Nephron (organoid): ENCODE results near the gene SV2A.
"Not testable (repeated sequence)": the region's sequence is repeated elsewhere in the genome, so short reads cannot be mapped to it uniquely, and the experiment has no call there.

Source experiments
- H3K27ac Mint-ChIP-seq, 3 experiments: 2 replicates each; pipeline ENCODE4 v1.8.0; 2020; ENCODE audit warnings: mixed read lengths in 3 of 3, mild to moderate bottlenecking in 2 of 3, moderate library complexity in 1 of 3
- H3K27me3 Mint-ChIP-seq: 2 replicates; pipeline ENCODE4 v1.8.0; 2021; ENCODE audit warnings: low read depth, mild to moderate bottlenecking, moderate library complexity, mixed read lengths
- H3K36me3 Mint-ChIP-seq: 2 replicates; pipeline ENCODE4 v1.8.0; 2020; ENCODE audit warnings: low read depth, mixed read lengths
- H3K4me1 Mint-ChIP-seq: 2 replicates; pipeline ENCODE4 v1.8.0; 2020; ENCODE audit warnings: mixed read lengths
- H3K4me3 Mint-ChIP-seq, 3 experiments: 2 replicates each; pipeline ENCODE4 v1.8.0; 2020; ENCODE audit warnings: mild to moderate bottlenecking in 3 of 3, mixed read lengths in 3 of 3, moderate library complexity in 2 of 3
- H3K9me3 Mint-ChIP-seq: 2 replicates; pipeline ENCODE4 v1.8.0; 2020; ENCODE audit warnings: mixed read lengths
- TF ChIP-seq, protein P1 (sequence below), 3 experiments: fragments of 200-600 bp; sonication (generic); IDR thresholded peaks; one replicate each; pipeline ENCODE4 v1.5.0; 2021; ENCODE audit warnings: antibody characterized with exemption in 3 of 3; ENCODE audit not compliant: unreplicated experiment in 3 of 3

The SV2A gene

DNA sequence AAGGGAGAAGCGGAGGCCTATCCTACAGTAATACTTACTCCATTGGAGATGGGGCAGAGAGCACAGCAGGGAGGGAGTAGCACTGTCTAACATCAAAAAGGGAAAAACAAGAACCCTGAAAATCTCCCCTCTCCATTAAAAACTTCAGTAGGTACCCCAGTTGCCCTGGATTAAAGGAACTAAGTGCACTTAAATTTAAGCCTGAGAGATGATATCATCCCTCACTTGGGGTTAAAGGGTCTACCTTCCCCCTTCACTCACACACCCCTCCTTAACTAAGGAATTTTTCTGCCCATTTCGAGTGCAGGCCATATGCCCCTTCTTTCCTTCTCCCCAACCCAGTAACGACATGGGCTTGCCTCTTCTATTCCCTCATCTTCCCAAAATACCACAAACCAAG, 22.8 kb upstream of the SV2A start:
- H3K4me3 Mint-ChIP-seq = no peak overlapping the region
- no peaks in the 10 kb centered on the region for H3K9me3 Mint-ChIP-seq
- peaks cover 52% of the 10 kb centered on the region for H3K4me1 Mint-ChIP-seq
- no peaks in the 10 kb centered on the region for H3K27me3 Mint-ChIP-seq
- H3K27ac Mint-ChIP-seq = peak overlapping the region; percentile 16 to 95 (median 63)
- TF ChIP-seq, protein P1, sequence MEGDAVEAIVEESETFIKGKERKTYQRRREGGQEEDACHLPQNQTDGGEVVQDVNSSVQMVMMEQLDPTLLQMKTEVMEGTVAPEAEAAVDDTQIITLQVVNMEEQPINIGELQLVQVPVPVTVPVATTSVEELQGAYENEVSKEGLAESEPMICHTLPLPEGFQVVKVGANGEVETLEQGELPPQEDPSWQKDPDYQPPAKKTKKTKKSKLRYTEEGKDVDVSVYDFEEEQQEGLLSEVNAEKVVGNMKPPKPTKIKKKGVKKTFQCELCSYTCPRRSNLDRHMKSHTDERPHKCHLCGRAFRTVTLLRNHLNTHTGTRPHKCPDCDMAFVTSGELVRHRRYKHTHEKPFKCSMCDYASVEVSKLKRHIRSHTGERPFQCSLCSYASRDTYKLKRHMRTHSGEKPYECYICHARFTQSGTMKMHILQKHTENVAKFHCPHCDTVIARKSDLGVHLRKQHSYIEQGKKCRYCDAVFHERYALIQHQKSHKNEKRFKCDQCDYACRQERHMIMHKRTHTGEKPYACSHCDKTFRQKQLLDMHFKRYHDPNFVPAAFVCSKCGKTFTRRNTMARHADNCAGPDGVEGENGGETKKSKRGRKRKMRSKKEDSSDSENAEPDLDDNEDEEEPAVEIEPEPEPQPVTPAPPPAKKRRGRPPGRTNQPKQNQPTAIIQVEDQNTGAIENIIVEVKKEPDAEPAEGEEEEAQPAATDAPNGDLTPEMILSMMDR (IDR thresholded peaks at IDR 0.05; ENCODE audit: unreplicated experiment in 3 of 3) = no peak
- H3K36me3 Mint-ChIP-seq = peaks cover 13% of the 10 kb centered on the region

DNA sequence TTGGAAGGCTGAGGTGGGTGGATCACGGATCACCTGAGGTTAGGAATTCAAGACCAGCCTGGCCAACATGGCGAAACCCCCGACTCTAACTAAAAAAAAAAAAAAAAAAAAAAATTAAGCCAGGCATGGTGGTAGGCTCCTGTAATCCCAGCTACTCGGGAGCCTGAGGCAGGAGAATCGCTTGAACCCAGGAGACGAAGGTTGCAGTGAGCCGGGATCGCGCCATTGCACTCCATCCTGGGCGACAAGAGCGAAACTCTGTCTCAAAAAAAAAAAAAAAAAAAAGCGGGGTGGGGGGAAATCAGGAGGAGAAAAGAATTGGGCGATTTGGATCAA, 21.0 kb upstream of the SV2A start:
- Mint-ChIP-seq H3K4me3 (peak overlapping the region; percentile 59 to 80 (median 66)), H3K4me1 (peaks cover 57% of the 10 kb centered on the region), H3K27ac (peak overlapping the region; percentile 90 to 97 (median 95))
- not testable (repeated sequence) for H3K36me3 Mint-ChIP-seq, H3K27me3 Mint-ChIP-seq, H3K9me3 Mint-ChIP-seq

DNA sequence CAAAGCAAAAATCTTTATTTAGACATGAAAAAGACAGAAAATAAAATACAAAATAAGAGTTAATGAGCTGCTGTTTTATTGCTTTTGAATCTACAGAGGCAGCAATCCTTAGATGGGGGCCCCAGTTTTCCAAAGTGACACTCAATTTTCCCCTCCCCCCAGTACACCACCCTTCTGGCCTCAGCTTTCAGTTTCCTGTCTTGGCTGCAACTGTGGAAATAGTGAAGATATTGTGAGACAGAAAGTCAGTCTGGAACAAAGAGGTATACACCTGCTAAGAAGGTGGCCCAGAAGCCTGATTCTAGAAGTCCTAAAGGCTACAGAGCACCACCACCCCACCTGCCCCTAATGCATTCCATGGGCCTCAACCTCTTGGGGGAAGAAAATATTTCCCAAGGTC, 20.1 kb upstream of the SV2A start:
- TF ChIP-seq, protein P1 (IDR thresholded peaks at IDR 0.05; ENCODE audit: unreplicated experiment in 3 of 3) = no peak
- H3K27ac Mint-ChIP-seq = peak overlapping the region; percentile 84 to 92 (median 89)
- no peaks in the 10 kb centered on the region for H3K9me3 Mint-ChIP-seq
- peaks cover 57% of the 10 kb centered on the region for H3K4me1 Mint-ChIP-seq
- H3K27me3 Mint-ChIP-seq = no peaks in the 10 kb centered on the region
- peaks cover 4% of the 10 kb centered on the region for H3K36me3 Mint-ChIP-seq
- peak overlapping the region; percentile 90 to 94 (median 93) for H3K4me3 Mint-ChIP-seq

DNA sequence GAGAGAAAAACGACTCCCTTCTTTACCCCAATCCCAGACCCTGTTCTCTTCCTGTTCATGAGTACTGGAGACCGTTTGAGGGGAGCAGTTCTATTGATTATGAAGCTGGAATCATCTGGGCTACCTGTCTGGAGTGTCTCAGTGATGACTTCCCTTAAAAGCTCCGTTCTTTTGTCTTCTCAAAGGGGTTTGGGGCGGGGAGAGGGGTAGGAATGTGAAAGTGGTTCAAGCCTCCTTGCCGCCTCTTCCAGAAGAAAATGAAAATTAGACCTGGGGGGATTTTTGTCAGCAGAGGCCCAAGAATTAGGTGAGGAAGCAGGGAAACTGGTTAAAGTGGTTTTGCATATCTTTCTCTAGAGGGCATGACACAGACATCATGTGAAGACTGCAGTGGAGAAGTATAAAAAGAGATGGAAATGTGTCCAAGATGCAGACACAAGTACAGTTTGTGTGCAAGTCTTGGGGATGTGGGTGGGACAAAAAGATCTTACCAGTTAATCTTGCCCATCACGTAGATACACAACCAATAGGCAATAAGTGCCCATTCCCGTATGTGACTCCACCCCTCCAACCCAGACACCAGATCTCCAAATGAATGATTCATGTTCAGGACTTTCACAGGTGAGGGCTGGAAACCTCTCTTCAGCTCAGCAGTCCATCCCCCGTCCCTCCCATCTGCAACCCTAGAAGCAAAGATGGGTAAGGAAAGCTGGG, 19.5 kb upstream of the SV2A start:
- Mint-ChIP-seq H3K4me1 (peaks cover 56% of the 10 kb centered on the region), H3K4me3 (peak overlapping the region; percentile 90 to 94 (median 93)), H3K27ac (peak overlapping the region; percentile 84 to 92 (median 89)), H3K27me3 (no peaks in the 10 kb centered on the region), H3K36me3 (peaks cover 8% of the 10 kb centered on the region), H3K9me3 (no peaks in the 10 kb centered on the region)
- TF ChIP-seq, protein P1 (IDR thresholded peaks at IDR 0.05; ENCODE audit: unreplicated experiment in 3 of 3) = no peak

- Mint-ChIP-seq H3K4me1 (peaks cover 59% of the 10 kb centered on the region), H3K36me3 (peaks cover 15% of the 10 kb centered on the region), H3K9me3 (no peaks in the 10 kb centered on the region), H3K4me3 (peak within 1 kb of the TSS; percentile 90 to 94 (median 93)), H3K27ac (peak within 1 kb of the TSS; percentile 84 to 92 (median 89)), H3K27me3 (no peaks in the 10 kb centered on the region)
- TF ChIP-seq, protein P1 (IDR thresholded peaks at IDR 0.05; ENCODE audit: unreplicated experiment in 3 of 3) = no peak
These were observed 18.7 kb upstream of the SV2A start, which contains the start of gene MTMR11 for GRCh38 chr1:149936170-149936991. MTMR11 (minus strand) TSS chr1:149936879; CDS start chr1:149936647, 232 bp downstream.

GRCh38 chr1:149934356-149934755, 16.7 kb upstream of the SV2A start:
- H3K4me3 Mint-ChIP-seq = peak overlapping the region; percentile 19 to 93 (median 60)
- peaks cover 62% of the 10 kb centered on the region for H3K4me1 Mint-ChIP-seq
- no peaks in the 10 kb centered on the region for H3K9me3 Mint-ChIP-seq
- no peaks in the 10 kb centered on the region for H3K27me3 Mint-ChIP-seq
- TF ChIP-seq, protein P1 (IDR thresholded peaks at IDR 0.05; ENCODE audit: unreplicated experiment in 3 of 3) = no peak
- H3K27ac Mint-ChIP-seq = no peak overlapping the region
- peaks cover 26% of the 10 kb centered on the region for H3K36me3 Mint-ChIP-seq
